HG03457 (cell line): Measurements from ENCODE around the gene ZNF74.
"Not testable (repeated sequence)": the region's sequence is repeated elsewhere in the genome, so short reads cannot be mapped to it uniquely, and the experiment has no call there.

Experiments
- ATAC-seq: cut with Tn5 transposase; IDR thresholded peaks from one replicate; pipeline ENCODE4 v1.9.1; 2021; ENCODE audit warnings: moderate number of reproducible peaks; ENCODE audit not compliant: unreplicated experiment

The ZNF74 gene

GRCh38 chr22:20441631-20442484 lies 47.9 kb downstream of the ZNF74 start:
- ATAC-seq, result no peak

GRCh38 chr22:20442485-20443284 lies 48.7 kb downstream of the ZNF74 start:
- ATAC-seq, result no peak

- no peak for ATAC-seq
Measured at GRCh38 chr22:20444325-20444724, 50.4 kb downstream of the ZNF74 start.

- no peak for ATAC-seq
Measured at GRCh38 chr22:20446383-20446970, 52.5 kb downstream of the ZNF74 start.

- no peak for ATAC-seq
Measured at GRCh38 chr22:20448630-20449029, 54.7 kb downstream of the ZNF74 start.

GRCh38 chr22:20449819-20450550 lies 56.0 kb downstream of the ZNF74 start:
- no peak for ATAC-seq

- no peak for ATAC-seq
Measured at GRCh38 chr22:20450551-20450906, 56.6 kb downstream of the ZNF74 start.

- ATAC-seq, result not testable (repeated sequence)
Measured at GRCh38 chr22:20451129-20451778, 57.3 kb downstream of the ZNF74 start.

GRCh38 chr22:20451920-20452319 lies 58.0 kb downstream of the ZNF74 start:
- no peak for ATAC-seq

GRCh38 chr22:20453222-20453621 lies 59.3 kb downstream of the ZNF74 start:
- ATAC-seq, result no peak

GRCh38 chr22:20455709-20456063 lies 61.7 kb downstream of the ZNF74 start:
- no peak for ATAC-seq

GRCh38 chr22:20456064-20456721 lies 62.2 kb downstream of the ZNF74 start:
- ATAC-seq, result no peak

- ATAC-seq, result no peak
Measured at GRCh38 chr22:20456722-20457076, 62.7 kb downstream of the ZNF74 start.

GRCh38 chr22:20457506-20458240 lies 63.7 kb downstream of the ZNF74 start:
- ATAC-seq, result no peak
